Measurements from ENCODE around the gene RAC2.

RAC2 gene

GRCh38 chr22:37244114-37244921 lies at the start of gene RAC2:
Gene RAC2 (minus strand): TSS chr22:37244269. CDS start chr22:37244148, 121 bp downstream.
- peak; percentile 63 for DNase-seq

GRCh38 chr22:37293172-37293571 lies 49.1 kb upstream of the RAC2 start:
- no peak for DNase-seq

DNA sequence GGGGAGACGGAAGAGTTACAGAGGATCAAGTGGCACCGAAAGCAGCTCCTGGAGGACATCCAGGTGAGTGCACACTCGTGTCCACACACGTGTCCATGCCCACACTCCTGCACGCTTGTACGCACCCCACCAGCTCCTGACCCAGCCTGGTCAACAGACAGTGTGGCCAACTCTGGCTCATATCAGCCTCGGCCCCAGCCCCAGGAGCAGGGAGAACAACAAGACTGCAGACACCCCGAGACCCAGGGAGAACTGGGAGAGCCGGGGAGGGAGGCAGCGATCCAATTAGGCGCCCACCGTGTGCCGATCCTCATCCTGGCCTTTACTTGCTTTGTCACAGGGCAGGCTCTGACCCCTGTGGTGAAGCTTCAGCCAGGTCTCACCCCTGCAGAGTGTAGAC lies 48.6 kb upstream of the RAC2 start:
- no peak for DNase-seq

- no peak for DNase-seq
Measured at GRCh38 chr22:37291559-37292298, 47.7 kb upstream of the RAC2 start.

- no peak for DNase-seq
Measured at GRCh38 chr22:37290737-37291136, 46.7 kb upstream of the RAC2 start.

- DNase-seq: no peak
Measured at GRCh38 chr22:37289156-37289735, 45.2 kb upstream of the RAC2 start.

GRCh38 chr22:37288521-37288920 lies 44.5 kb upstream of the RAC2 start:
- no peak for DNase-seq

DNA sequence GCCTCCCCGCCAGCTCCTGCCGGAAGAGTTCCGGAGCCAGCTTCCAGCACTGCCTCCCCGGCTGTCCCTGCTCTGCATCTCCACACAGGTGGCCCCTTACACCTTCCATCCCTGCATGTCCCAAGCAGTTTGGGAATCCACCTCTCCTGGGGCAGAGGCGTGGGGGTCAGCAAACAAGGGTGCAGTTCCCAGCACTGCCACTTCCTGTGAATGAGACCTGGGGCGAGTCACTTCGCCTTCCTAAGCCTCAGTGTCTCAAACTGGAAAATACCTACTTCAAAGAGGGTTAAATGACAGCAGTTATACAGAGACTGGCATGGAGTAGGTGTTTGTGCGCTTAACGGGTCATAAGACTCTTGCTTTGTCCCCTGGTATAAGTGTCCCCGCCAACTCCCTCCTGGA lies 43.5 kb upstream of the RAC2 start:
- no peak for DNase-seq

DNA sequence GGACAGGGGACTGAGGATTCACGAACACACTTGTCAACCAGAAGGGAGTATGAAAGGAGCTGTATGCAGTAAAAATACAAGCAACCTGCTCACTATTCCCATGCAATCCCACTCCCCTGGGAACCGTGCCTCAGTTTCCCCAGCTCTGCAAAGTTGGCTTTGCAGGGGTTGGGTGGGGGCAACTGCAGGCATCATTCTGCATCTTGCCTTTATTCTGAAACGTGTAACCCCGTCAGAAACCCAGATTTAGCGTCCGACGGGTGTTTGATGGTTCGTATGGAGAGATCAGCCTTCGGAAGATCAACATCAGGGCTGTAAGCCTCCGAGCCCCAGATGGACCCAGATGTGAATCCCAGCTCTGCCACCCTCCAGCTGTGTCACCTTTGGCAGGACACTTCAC lies 41.9 kb upstream of the RAC2 start:
- DNase-seq: no peak

GRCh38 chr22:37284805-37285355 lies 40.8 kb upstream of the RAC2 start:
- no peak for DNase-seq

GRCh38 chr22:37284126-37284804 lies 40.2 kb upstream of the RAC2 start:
- DNase-seq: no peak

DNA sequence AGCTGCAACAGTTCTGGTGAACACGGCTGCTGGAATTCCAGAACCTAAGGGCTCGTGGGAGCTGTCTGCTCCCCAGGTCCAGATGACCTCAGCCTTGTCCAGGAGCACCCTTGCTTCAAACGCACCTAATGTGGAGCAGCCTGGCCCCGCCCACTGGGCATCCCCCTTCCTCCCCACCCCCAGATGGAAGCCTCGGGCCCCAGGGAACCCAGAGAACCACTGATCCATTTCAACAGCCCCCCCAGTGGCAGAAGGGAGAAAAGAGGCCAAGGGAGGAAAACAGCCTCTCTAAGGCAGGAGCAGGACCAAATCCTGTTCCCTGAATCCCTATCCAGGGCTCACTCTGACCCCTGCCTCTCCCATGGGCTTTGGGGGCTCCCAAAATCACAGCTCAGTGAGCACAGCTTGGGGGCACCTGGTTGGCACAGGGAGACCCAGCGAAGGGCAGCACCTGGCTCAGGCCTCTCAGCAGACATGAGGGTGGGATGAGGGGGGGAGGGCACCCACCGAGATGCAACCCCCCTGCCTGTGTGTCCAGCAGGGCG lies 39.4 kb upstream of the RAC2 start:
- DNase-seq: no peak

GRCh38 chr22:37282385-37282677 lies 38.3 kb upstream of the RAC2 start, which contains the start of gene CYTH4:
Gene CYTH4 (plus strand): TSS chr22:37282508. CDS start chr22:37282570, 62 bp downstream.
- no peak for DNase-seq

- DNase-seq: no peak
Measured at GRCh38 chr22:37281646-37282384, 37.7 kb upstream of the RAC2 start.

DNA sequence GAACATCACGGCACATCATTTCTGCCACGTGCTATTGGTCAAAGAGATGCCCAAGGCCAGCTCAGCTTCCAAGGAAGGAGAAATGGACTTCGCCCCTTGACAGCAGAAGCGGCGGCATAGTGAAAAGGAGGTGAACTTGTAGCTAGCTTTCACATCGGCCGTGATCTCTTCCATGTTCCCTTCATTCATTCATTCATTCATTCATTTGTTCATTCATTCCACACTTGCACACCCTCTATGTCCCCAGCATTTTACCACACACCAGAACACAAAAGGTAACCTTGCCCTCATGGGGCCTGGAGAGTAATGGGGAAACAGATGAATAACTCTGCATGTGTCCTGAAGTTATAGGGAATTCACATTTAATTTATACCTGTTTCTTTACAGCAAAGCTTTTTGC lies 37.1 kb upstream of the RAC2 start:
- DNase-seq: no peak

GRCh38 chr22:37280718-37281117 lies 36.6 kb upstream of the RAC2 start:
- DNase-seq: no peak

DNA sequence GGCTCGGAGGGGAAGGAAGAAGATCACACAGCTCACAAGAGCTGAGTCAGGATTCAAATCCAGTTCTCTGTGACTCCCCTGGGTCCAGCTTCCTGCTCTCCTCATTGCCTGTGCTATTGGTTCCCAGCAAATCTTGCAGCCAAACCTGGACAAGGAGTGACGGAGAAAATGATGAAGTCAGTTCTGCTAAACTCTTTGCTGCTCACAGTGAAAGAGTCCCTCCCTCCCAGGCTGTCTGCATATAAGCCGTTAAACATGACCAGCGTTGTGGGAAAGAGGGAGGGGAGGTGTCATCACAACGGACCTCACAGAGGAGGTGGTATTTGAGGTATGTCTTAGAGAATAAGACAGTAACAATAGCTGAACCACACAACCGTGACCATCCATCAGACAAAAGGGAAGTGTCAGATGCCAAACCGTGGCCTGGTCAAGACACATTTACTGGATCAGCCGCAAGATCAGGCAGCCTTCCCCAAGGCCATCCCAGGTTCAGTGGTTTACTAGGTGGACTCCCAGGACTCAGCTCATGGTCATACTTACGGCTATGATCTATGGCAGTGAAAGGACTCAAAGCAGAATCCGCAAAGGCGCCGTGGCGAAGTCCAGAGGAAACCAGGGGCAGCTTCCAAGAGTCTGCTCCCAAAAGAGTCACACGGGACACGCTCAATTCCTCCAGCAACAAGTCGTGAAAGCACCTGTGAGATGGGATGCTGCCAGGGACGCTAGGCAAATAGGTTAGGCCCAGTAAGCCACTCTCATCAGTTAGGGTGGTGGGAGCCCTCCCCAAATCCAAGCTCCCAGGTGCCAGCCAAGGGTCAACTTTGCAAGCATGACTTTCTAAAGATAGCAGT lies 35.5 kb upstream of the RAC2 start:
- DNase-seq: no peak

DNA sequence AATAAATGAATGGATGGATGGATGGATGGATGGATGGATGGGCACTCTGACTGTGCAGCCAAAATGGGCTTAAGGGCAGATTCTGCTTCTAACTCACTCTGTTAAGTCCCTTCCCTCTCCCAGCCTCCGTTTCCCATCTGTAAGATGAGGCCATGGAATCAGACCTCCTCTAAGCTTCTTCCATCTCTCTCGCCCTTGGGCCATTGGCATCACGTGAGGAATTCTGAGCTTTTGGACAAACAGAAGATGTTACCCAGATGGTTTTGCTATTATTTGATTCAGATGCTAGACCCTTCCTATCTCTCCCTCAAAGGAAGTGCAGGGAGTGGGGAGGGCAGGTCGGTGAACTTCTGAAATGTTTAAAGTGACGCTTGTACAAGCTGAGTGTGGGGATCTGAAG lies 34.2 kb upstream of the RAC2 start:
- no peak for DNase-seq

GRCh38 chr22:37277384-37277783 lies 33.3 kb upstream of the RAC2 start:
- no peak for DNase-seq

DNA sequence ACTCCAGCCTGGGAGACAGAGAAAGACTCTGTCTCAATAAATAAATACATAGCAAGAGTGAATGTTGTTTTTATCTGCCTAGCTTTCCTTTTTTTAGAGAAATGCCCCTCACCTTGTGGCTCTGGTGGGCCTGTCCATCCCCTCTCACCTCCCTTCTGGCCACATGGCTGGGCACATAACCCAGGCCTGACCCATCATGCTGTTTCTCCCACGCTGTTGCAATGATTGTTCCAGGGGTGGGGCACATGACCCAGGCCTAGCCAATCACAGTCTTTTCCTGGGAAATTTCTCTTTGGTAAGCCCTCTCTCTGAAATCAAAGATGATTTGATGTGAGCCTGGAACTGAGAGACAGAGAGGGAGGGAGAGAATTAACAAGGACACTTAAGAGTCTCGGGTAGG lies 32.7 kb upstream of the RAC2 start:
- DNase-seq: no peak

- DNase-seq: no peak
Measured at GRCh38 chr22:37275622-37276021, 31.6 kb upstream of the RAC2 start.
